Right atrium auricular region (tissue), 2 donors: ENCODE measurements around the gene SLC39A7. TPM values are rescaled to one million over a fixed set of nuclear protein-coding genes. Genes with fewer than 3 reads are reported as not detected.

Source experiments
- DNase-seq: peaks from one replicate; pipeline ENCODE4 v3.0.0-alpha.2; 2019; ENCODE audit warnings: low spot score
- H3K27ac ChIP-seq, 2 donors: fragments of 200-600 bp; sonication (generic); 1 replicate in 1 of 2; 2 replicates in 1 of 2; pipeline ENCODE4 v1.5.1; 2016 to 2019
- H3K27me3 ChIP-seq, 2 donors: fragments of 200-600 bp; sonication (generic); one replicate each; pipeline versions ENCODE4 v1.5.1 to v1.6.0; 2017 to 2019
- H3K36me3 ChIP-seq: fragments of 200-600 bp; sonication (generic); one replicate; pipeline ENCODE4 v1.5.1; 2016
- H3K4me1 ChIP-seq, 2 donors: fragments of 200-600 bp; sonication (generic); one replicate each; pipeline versions ENCODE4 v1.5.1 to v1.6.0; 2017 to 2019
- H3K4me3 ChIP-seq, 2 donors: fragments of 200-600 bp; sonication (generic); 1 replicate in 1 of 2; 2 replicates in 1 of 2; pipeline ENCODE4 v1.5.1; 2017 to 2019; ENCODE audit warnings: mild to moderate bottlenecking in 1 of 2, moderate library complexity in 1 of 2
- H3K9me3 ChIP-seq, 2 donors: fragments of 200-600 bp; sonication (generic); one replicate each; pipeline ENCODE4 v1.5.1; 2019
- CTCF ChIP-seq, 2 donors: fragments of 200-600 bp; sonication (generic); IDR thresholded peaks; one replicate each; pipeline ENCODE4 v1.5.1; 2019; ENCODE audit warnings: antibody characterized with exemption in 2 of 2
- total RNA-seq, 2 donors: library from RNA; depleted of rRNA; stranded (reverse); fragments of >200 nt; gene quantifications; one replicate each; pipeline ENCODE4 v1.1.0, GENCODE V29; 2016

SLC39A7 gene
- total RNA-seq, 2 donors from 2014 or later, result 67.0 to 70.0 TPM

DNA sequence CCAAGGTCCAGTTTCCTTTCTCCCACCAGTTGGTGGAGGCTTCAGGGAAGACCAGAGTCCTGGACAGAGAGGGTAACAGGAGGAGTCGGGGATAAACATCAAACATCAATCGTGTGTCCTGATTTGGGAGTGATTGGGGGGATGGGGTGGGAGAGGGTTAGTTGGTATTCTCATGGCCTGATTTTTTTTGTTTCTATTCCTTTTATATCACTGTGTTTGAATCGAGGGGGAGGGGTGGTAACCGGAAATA lies 3.4 kb downstream of the SLC39A7 start:
- Histone ChIP-seq H3K4me3 (peak overlapping the region in 1 of 2 donors; percentile 66), H3K27me3 (no peaks in the 10 kb centered on the region), H3K9me3 (no peaks in the 10 kb centered on the region), H3K27ac (no peak overlapping the region), H3K36me3 (peaks cover 24% of the 10 kb centered on the region), H3K4me1 (peaks cover 0 to 63% of the 10 kb centered on the region in 2 donors)
- DNase-seq, result no peak
- no peak for TF ChIP-seq CTCF (IDR thresholded peaks at IDR 0.05)

- H3K4me1 ChIP-seq, result peaks cover 0 to 60% of the 10 kb centered on the region in 2 donors
- peaks cover 27% of the 10 kb centered on the region for H3K36me3 ChIP-seq
- peak; percentile 95 for DNase-seq
- no peaks in the 10 kb centered on the region for H3K9me3 ChIP-seq
- peak within 1 kb of the TSS; percentile 52 to 64 for H3K27ac ChIP-seq
- no peak for TF ChIP-seq CTCF (IDR thresholded peaks at IDR 0.05)
- peak within 1 kb of the TSS; percentile 60 to 66 for H3K4me3 ChIP-seq
- H3K27me3 ChIP-seq, result no peaks in the 10 kb centered on the region
Measured at GRCh38 chr6:33204415-33205190, 3.9 kb downstream of the SLC39A7 start, which contains the start of gene HSD17B8. HSD17B8 (plus strand) TSS chr6:33204655; CDS start chr6:33204669, 14 bp downstream.

- DNase-seq, result no peak
Measured at GRCh38 chr6:33205191-33206026, 4.7 kb downstream of the SLC39A7 start.

DNA sequence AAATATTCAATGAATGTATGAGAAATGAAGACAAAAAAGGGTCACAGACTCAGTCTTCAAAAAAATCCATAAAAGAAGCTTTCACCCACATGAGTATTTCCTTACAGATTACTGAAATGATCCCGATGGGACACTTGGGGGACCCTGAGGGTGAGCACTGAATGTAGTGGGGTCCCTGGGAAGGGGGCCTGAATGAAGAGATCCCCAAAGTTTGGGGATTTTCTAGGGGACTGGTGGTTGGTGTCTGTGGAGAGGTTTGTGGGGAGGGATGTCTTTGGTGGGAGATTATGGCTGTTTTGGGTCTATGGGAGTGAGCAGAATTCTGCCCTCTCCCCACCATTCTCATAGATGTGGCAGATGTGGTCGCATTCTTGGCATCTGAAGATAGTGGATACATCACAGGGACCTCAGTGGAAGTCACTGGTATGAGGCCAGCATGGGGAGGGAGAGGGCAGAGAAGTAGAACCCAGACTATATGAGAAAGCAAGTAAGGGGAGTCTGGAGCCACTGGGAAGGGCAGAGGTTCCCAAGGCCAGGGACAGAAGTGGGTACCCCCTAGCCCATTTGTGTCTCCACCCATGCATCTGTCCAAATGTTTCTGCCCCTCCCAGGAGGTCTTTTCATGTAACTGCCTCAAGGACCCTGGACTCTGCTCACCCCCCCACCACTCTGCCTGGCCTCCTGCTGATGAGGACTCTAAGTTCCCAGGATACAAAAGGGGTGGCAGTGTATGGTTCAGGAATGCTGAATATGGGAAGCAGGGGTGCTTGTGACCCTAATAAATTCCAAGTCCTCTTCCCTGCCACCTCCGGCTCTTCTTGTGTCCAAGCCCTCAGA lies 5.6 kb downstream of the SLC39A7 start:
- Histone ChIP-seq H3K27me3 (no peaks in the 10 kb centered on the region), H3K4me3 (no peak overlapping the region), H3K36me3 (peaks cover 38% of the 10 kb centered on the region), H3K9me3 (no peaks in the 10 kb centered on the region), H3K27ac (no peak overlapping the region), H3K4me1 (peaks cover 0 to 58% of the 10 kb centered on the region in 2 donors)
- DNase-seq, result no peak
- no peak for TF ChIP-seq CTCF (IDR thresholded peaks at IDR 0.05)

More at GRCh38 chr6:33205191-33206026, 4.7 kb downstream of the SLC39A7 start:
- H3K4me3 ChIP-seq, result peak overlapping the region; percentile 60 to 66
- peaks cover 34% of the 10 kb centered on the region for H3K36me3 ChIP-seq
- TF ChIP-seq CTCF (IDR thresholded peaks at IDR 0.05), result no peak
- H3K27ac ChIP-seq, result peak overlapping the region; percentile 52 to 64
- no peaks in the 10 kb centered on the region for H3K9me3 ChIP-seq
- no peaks in the 10 kb centered on the region for H3K27me3 ChIP-seq
- H3K4me1 ChIP-seq, result peaks cover 0 to 58% of the 10 kb centered on the region in 2 donors

- no peak for TF ChIP-seq CTCF (IDR thresholded peaks at IDR 0.05)
- Histone ChIP-seq H3K4me1 (peaks cover 0 to 50% of the 10 kb centered on the region in 2 donors), H3K36me3 (peaks cover 34% of the 10 kb centered on the region), H3K27ac (peak overlapping the region in 1 of 2 donors; percentile 94), H3K9me3 (no peaks in the 10 kb centered on the region), H3K4me3 (peak overlapping the region; percentile 67 to 87), H3K27me3 (no peaks in the 10 kb centered on the region)
- no peak for DNase-seq
Measured at GRCh38 chr6:33206864-33207551, 6.3 kb downstream of the SLC39A7 start.
